Measurements from ENCODE around the gene RNF11.
"Not testable (repeated sequence)": the region's sequence is repeated elsewhere in the genome, so short reads cannot be mapped to it uniquely, and the experiment has no call there.

The RNF11 gene

DNA sequence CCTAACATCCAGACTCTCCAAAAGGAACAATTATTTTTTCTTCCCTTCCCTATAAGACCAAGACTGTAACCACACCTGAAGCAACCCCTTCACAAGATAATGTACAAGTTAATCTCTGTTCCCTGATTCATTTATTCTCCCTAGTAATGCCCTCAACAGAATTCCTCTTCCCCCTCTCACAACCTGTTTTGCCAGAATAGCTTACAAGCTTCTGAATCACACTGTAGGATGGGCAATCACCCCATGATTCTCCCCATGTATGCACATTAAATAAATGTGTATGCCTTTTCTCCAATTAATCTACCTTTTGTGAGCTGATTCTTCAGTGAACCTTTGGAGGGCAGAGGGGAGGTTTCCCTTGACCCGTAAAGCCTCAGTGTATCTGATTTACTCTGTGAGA, 20.9 kb upstream of the RNF11 start:
- Mint-ChIP-seq H3K27me3 (ENCODE audit: low read depth) (no peaks in the 10 kb centered on the region), H3K9me3 (no peaks in the 10 kb centered on the region), H3K4me3 (no peak overlapping the region), H3K36me3 (ENCODE audit: low read depth) (no peaks in the 10 kb centered on the region), H3K27ac (no peak overlapping the region), H3K4me1 (peaks cover 16% of the 10 kb centered on the region)
- TF ChIP-seq, protein P1, sequence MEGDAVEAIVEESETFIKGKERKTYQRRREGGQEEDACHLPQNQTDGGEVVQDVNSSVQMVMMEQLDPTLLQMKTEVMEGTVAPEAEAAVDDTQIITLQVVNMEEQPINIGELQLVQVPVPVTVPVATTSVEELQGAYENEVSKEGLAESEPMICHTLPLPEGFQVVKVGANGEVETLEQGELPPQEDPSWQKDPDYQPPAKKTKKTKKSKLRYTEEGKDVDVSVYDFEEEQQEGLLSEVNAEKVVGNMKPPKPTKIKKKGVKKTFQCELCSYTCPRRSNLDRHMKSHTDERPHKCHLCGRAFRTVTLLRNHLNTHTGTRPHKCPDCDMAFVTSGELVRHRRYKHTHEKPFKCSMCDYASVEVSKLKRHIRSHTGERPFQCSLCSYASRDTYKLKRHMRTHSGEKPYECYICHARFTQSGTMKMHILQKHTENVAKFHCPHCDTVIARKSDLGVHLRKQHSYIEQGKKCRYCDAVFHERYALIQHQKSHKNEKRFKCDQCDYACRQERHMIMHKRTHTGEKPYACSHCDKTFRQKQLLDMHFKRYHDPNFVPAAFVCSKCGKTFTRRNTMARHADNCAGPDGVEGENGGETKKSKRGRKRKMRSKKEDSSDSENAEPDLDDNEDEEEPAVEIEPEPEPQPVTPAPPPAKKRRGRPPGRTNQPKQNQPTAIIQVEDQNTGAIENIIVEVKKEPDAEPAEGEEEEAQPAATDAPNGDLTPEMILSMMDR (IDR thresholded peaks at IDR 0.05; ENCODE audit: unreplicated experiment in 3 of 3), result no peak

DNA sequence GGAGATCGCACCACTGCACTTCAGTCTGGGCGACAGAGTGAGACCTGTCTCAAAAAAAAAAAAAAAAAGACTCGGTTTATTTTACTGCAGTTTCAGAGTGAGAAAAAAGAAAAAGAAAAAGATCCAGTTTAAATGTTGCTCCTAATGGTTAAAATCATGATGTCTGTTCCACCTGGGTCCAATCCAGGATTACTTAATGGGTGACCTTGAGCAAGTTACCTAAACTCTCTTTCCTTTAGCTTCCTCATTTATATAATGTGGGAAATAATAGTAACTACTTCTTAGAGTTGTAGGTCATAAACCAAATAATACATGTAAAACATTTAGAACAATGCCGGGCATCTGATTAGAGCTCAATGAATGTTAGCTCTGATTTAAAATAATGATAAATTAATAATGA, 19.4 kb upstream of the RNF11 start:
- Mint-ChIP-seq H3K9me3 (no peaks in the 10 kb centered on the region), H3K4me1 (peaks cover 11% of the 10 kb centered on the region), H3K36me3 (ENCODE audit: low read depth) (no peaks in the 10 kb centered on the region), H3K27me3 (ENCODE audit: low read depth) (no peaks in the 10 kb centered on the region), H3K4me3 (no peak overlapping the region), H3K27ac (no peak overlapping the region)
- TF ChIP-seq, protein P1 (IDR thresholded peaks at IDR 0.05; ENCODE audit: unreplicated experiment in 3 of 3), result no peak

DNA sequence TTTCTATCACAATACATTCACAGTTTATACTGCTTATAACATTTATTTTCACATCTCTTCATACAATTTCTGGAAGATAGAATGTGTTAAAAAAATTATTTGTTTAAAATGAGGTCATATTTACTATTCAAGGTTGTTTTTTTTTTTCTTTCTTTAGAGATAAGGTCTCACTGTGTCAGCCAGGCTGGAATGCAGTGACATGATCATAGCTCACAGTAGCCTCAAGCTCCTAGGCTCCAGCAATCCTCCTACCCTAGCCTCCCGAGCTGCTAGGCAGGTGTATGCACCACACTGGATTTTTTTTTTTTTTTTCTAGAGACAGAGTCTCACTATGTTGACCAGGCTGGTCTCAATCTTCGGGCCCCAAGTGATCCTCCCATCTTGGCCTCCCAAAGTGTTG, 19.0 kb upstream of the RNF11 start:
- Mint-ChIP-seq H3K27me3 (ENCODE audit: low read depth) (no peaks in the 10 kb centered on the region), H3K4me1 (peaks cover 11% of the 10 kb centered on the region), H3K4me3 (no peak overlapping the region), H3K27ac (no peak overlapping the region), H3K9me3 (no peaks in the 10 kb centered on the region), H3K36me3 (ENCODE audit: low read depth) (no peaks in the 10 kb centered on the region)
- TF ChIP-seq, protein P1 (IDR thresholded peaks at IDR 0.05; ENCODE audit: unreplicated experiment in 3 of 3), result no peak

DNA sequence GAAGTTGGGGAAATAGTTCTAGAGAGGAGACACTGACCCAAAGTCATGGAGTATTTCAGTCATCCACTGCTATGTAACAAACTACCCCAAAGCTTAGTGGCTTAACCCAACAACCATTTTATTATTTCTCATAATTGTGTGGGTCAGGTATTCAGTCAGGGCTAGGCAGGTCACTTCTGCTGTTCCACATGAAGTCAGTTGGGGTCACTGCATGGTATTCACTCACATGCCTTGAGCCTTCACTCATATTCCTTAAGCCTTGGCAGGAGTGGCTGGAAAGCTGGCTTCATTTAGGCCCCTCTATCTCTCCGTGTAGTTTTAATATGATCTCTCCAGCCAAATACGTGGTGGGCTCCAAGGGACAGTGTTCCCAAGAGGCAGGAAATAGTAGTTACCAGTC, 17.5 kb upstream of the RNF11 start:
- Mint-ChIP-seq H3K27me3 (ENCODE audit: low read depth) (no peaks in the 10 kb centered on the region), H3K9me3 (no peaks in the 10 kb centered on the region), H3K4me1 (peaks cover 11% of the 10 kb centered on the region), H3K36me3 (ENCODE audit: low read depth) (no peaks in the 10 kb centered on the region), H3K27ac (no peak overlapping the region), H3K4me3 (no peak overlapping the region)
- TF ChIP-seq, protein P1 (IDR thresholded peaks at IDR 0.05; ENCODE audit: unreplicated experiment in 3 of 3), result no peak

DNA sequence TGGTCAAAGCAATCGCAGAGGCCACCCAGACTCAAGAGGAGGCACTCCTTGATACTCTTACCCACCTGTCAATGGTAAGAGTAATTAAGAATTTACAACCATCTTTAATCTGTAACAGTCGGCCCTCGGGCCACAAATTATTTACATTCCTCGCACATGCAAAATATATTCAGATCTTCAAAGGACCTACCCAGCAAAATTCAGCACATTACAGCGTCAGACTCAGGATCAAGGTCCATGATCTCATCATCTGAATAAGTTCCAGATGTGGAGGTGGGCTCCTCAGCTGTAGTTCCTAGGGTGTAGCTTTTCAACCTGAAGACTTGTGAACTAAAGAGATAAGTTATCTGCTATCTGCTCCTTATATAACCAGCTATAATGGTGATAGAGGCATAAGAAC, 17.1 kb upstream of the RNF11 start:
- H3K4me3 Mint-ChIP-seq, result no peak overlapping the region
- H3K9me3 Mint-ChIP-seq, result no peaks in the 10 kb centered on the region
- peaks cover 11% of the 10 kb centered on the region for H3K4me1 Mint-ChIP-seq
- TF ChIP-seq, protein P1 (IDR thresholded peaks at IDR 0.05; ENCODE audit: unreplicated experiment in 3 of 3), result no peak
- no peak overlapping the region for H3K27ac Mint-ChIP-seq
- no peaks in the 10 kb centered on the region for H3K36me3 Mint-ChIP-seq (ENCODE audit: low read depth)
- no peaks in the 10 kb centered on the region for H3K27me3 Mint-ChIP-seq (ENCODE audit: low read depth)

DNA sequence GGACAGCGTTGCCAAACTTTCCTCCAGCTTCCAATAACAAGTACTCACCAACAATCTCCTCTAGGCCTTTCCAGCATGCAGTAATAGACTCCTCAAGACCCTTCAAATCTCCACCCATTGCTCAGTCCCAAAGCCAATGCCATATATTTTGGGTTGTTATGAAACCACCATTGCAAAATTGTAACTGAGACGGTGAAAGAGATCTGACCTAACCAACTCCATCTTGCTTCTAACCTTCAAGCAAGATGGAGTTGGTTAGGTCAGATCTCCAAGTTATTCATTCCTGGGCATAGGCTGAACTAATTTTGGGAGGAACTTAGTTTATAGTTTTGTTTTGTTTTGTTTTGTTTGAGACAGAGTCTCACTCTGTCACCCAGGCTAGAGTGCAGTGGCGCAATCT, 14.5 kb upstream of the RNF11 start:
- not testable (repeated sequence) for H3K27me3 Mint-ChIP-seq (ENCODE audit: low read depth); H3K27ac Mint-ChIP-seq; H3K36me3 Mint-ChIP-seq (ENCODE audit: low read depth); H3K4me1 Mint-ChIP-seq; H3K4me3 Mint-ChIP-seq; H3K9me3 Mint-ChIP-seq
